ENCODE results near the gene ZNF552. TPM values are rescaled to one million over a fixed set of nuclear protein-coding genes. Genes with fewer than 3 reads are reported as not detected.
"Not testable (repeated sequence)": the region's sequence is repeated elsewhere in the genome, so short reads cannot be mapped to it uniquely, and the experiment has no call there.

The ZNF552 gene
- total RNA-seq, 1 experiment from 2014 or later: 17.7 TPM

- not testable (repeated sequence) for H3K27me3 ChIP-seq (ENCODE audit: low read length); H3K4me2 ChIP-seq (ENCODE audit: low read depth, low read length, poor library complexity, severe bottlenecking); H3K9me2 ChIP-seq (replicated peaks; ENCODE audit: insufficient read depth, low read length); H3K9ac ChIP-seq (ENCODE audit: low read length); H4K20me1 ChIP-seq (ENCODE audit: insufficient read depth, low read depth, low read length); H2AFZ ChIP-seq (ENCODE audit: low read length); H3K4me3 ChIP-seq (ENCODE audit: low read length); H3K9me3 ChIP-seq (ENCODE audit: low read length); DNase-seq
- peaks cover 65% of the 10 kb centered on the region for H3K36me3 ChIP-seq (ENCODE audit: insufficient read depth, low read length)
- peaks cover 47% of the 10 kb centered on the region for H3K4me1 ChIP-seq (ENCODE audit: low read length)
- peaks cover 96% of the 10 kb centered on the region for H3K79me2 ChIP-seq (ENCODE audit: low read length)
- H3K27ac ChIP-seq (ENCODE audit: low read length): peak overlapping the region; percentile 45; the same call in 1 of the 2 replicates
Observed at GRCh38 chr19:57823155-57823554, 8.4 kb upstream of the ZNF552 start.

- H3K79me2 ChIP-seq (ENCODE audit: low read length): peaks cover 84% of the 10 kb centered on the region
- H3K4me1 ChIP-seq (ENCODE audit: low read length): peaks cover 48% of the 10 kb centered on the region
- H3K4me2 ChIP-seq (ENCODE audit: low read depth, low read length, poor library complexity, severe bottlenecking); H2AFZ ChIP-seq (ENCODE audit: low read length); H3K9me3 ChIP-seq (ENCODE audit: low read length); H3K27ac ChIP-seq (ENCODE audit: low read length); H3K9ac ChIP-seq (ENCODE audit: low read length); H3K9me2 ChIP-seq (replicated peaks; ENCODE audit: insufficient read depth, low read length); DNase-seq; H3K4me3 ChIP-seq (ENCODE audit: low read length); H4K20me1 ChIP-seq (ENCODE audit: insufficient read depth, low read depth, low read length); H3K27me3 ChIP-seq (ENCODE audit: low read length): not testable (repeated sequence)
- peaks cover 58% of the 10 kb centered on the region for H3K36me3 ChIP-seq (ENCODE audit: insufficient read depth, low read length)
Observed at GRCh38 chr19:57821501-57821900, 6.8 kb upstream of the ZNF552 start.

DNA sequence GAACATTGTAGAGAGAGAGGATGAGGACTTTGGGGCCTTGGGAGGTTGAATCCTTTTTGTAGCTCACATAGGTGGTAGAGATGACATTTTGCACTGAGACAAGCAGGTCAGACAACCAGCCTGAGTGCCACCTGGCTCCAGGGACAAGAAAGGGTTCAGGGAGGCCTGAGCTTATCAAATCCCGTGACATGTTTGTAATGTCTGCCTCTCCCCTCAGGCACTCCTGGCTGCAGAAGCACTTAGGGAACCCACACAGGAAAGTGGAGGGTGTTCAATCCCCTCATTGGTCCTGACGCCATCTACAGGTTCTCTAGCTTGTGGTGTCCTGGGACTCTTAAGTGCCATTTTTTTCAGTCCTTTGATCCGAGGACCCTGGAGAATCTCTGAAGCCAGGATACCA, 6.4 kb upstream of the ZNF552 start:
- Histone ChIP-seq H3K36me3 (ENCODE audit: insufficient read depth, low read length) (peaks cover 54% of the 10 kb centered on the region), H3K9ac (ENCODE audit: low read length) (peak overlapping the region; percentile 92), H3K79me2 (ENCODE audit: low read length) (peaks cover 80% of the 10 kb centered on the region), H3K4me3 (ENCODE audit: low read length) (peak overlapping the region; percentile 75; the same call in 1 of the 2 replicates), H3K4me2 (ENCODE audit: low read depth, low read length, poor library complexity, severe bottlenecking) (peak overlapping the region; percentile 70), H3K4me1 (ENCODE audit: low read length) (peaks cover 48% of the 10 kb centered on the region)
- not testable (repeated sequence) for H3K9me3 ChIP-seq (ENCODE audit: low read length); H3K27me3 ChIP-seq (ENCODE audit: low read length); H3K27ac ChIP-seq (ENCODE audit: low read length); DNase-seq; H2AFZ ChIP-seq (ENCODE audit: low read length); H3K9me2 ChIP-seq (replicated peaks; ENCODE audit: insufficient read depth, low read length); H4K20me1 ChIP-seq (ENCODE audit: insufficient read depth, low read depth, low read length)

DNA sequence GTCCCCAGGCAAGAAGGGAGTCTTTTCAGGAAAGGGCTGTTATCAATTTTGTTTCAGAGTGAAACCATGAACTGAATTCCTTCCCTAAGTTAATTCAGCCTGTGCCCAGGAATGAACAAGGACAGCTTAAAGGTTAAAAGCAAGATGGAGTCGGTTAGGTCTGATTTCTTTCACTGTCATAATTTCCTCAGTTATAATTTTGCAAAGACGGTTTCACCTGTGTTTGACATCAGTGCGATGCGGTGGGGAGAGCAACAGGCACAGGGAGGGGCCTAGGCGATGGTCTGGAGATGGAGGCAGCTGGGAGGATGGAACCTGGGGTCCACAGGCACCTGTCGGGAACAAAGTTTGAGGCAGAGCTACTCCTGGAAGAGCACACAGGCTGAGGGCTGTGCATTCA, 5.9 kb upstream of the ZNF552 start:
- Histone ChIP-seq H3K4me3 (ENCODE audit: low read length) (peak overlapping the region; percentile 75), H3K4me2 (ENCODE audit: low read depth, low read length, poor library complexity, severe bottlenecking) (peak overlapping the region; percentile 70), H3K27ac (ENCODE audit: low read length) (peak overlapping the region; percentile 46; the same call in 1 of the 2 replicates), H3K9ac (ENCODE audit: low read length) (peak overlapping the region; percentile 92), H3K36me3 (ENCODE audit: insufficient read depth, low read length) (peaks cover 49% of the 10 kb centered on the region), H3K9me3 (ENCODE audit: low read length) (no peaks in the 10 kb centered on the region), H3K79me2 (ENCODE audit: low read length) (peaks cover 75% of the 10 kb centered on the region), H3K9me2 (replicated peaks; ENCODE audit: insufficient read depth, low read length) (no peaks in the 10 kb centered on the region), H3K4me1 (ENCODE audit: low read length) (peaks cover 48% of the 10 kb centered on the region), H4K20me1 (ENCODE audit: insufficient read depth, low read depth, low read length) (no peaks in the 10 kb centered on the region), H2AFZ (ENCODE audit: low read length) (no peak overlapping the region), H3K27me3 (ENCODE audit: low read length) (no peaks in the 10 kb centered on the region)
- DNase-seq: no peak

GRCh38 chr19:57819475-57820148, 4.9 kb upstream of the ZNF552 start:
- H3K4me3 ChIP-seq (ENCODE audit: low read length): peak overlapping the region; percentile 75
- H3K9me2 ChIP-seq (replicated peaks; ENCODE audit: insufficient read depth, low read length): no peaks in the 10 kb centered on the region
- peak overlapping the region; percentile 70 for H3K4me2 ChIP-seq (ENCODE audit: low read depth, low read length, poor library complexity, severe bottlenecking)
- peak overlapping the region; percentile 46; the same call in 1 of the 2 replicates for H3K27ac ChIP-seq (ENCODE audit: low read length)
- peak; percentile 98 for DNase-seq
- peaks cover 66% of the 10 kb centered on the region for H3K79me2 ChIP-seq (ENCODE audit: low read length)
- H3K4me1 ChIP-seq (ENCODE audit: low read length): peaks cover 49% of the 10 kb centered on the region
- H3K36me3 ChIP-seq (ENCODE audit: insufficient read depth, low read length): peaks cover 39% of the 10 kb centered on the region
- peak overlapping the region; percentile 92 for H3K9ac ChIP-seq (ENCODE audit: low read length)
- no peak overlapping the region; the same call in 1 of the 2 replicates for H2AFZ ChIP-seq (ENCODE audit: low read length)
- H4K20me1 ChIP-seq (ENCODE audit: insufficient read depth, low read depth, low read length): no peaks in the 10 kb centered on the region
- no peaks in the 10 kb centered on the region for H3K9me3 ChIP-seq (ENCODE audit: low read length)
- H3K27me3 ChIP-seq (ENCODE audit: low read length): no peaks in the 10 kb centered on the region

DNA sequence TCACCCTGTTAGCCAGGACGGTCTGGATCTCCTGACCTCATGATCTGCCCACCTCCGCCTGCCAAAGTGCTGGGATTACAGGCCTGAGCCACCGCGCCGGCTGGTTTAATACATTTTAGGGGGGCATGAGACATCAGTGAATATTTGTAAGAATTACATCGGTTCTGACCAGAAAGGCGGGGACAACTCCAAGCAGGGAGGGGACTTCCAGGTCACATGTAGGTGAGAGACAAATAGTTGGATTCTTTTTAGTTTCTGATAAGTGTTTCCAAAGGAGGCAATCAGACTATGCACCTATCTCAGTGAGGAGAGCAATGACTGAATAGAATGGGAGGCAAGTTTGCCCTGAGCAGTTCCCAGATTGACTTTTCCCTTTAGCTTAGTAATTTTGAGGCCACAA, 3.7 kb upstream of the ZNF552 start:
- peaks cover 27% of the 10 kb centered on the region for H3K36me3 ChIP-seq (ENCODE audit: insufficient read depth, low read length)
- H3K4me1 ChIP-seq (ENCODE audit: low read length): peaks cover 43% of the 10 kb centered on the region
- no peak overlapping the region for H2AFZ ChIP-seq (ENCODE audit: low read length)
- H3K27me3 ChIP-seq (ENCODE audit: low read length): no peaks in the 10 kb centered on the region
- no peak for DNase-seq
- H3K27ac ChIP-seq (ENCODE audit: low read length): no peak overlapping the region
- H3K9ac ChIP-seq (ENCODE audit: low read length): peak overlapping the region; percentile 92
- peak overlapping the region; percentile 70 for H3K4me2 ChIP-seq (ENCODE audit: low read depth, low read length, poor library complexity, severe bottlenecking)
- no peaks in the 10 kb centered on the region for H3K9me2 ChIP-seq (replicated peaks; ENCODE audit: insufficient read depth, low read length)
- no peaks in the 10 kb centered on the region for H4K20me1 ChIP-seq (ENCODE audit: insufficient read depth, low read depth, low read length)
- peak overlapping the region; percentile 75 for H3K4me3 ChIP-seq (ENCODE audit: low read length)
- H3K9me3 ChIP-seq (ENCODE audit: low read length): no peaks in the 10 kb centered on the region
- H3K79me2 ChIP-seq (ENCODE audit: low read length): peaks cover 66% of the 10 kb centered on the region

- DNase-seq: no peak
- H3K4me3 ChIP-seq (ENCODE audit: low read length): no peak overlapping the region
- peaks cover 23% of the 10 kb centered on the region for H3K36me3 ChIP-seq (ENCODE audit: insufficient read depth, low read length)
- H3K27ac ChIP-seq (ENCODE audit: low read length): no peak overlapping the region
- no peaks in the 10 kb centered on the region for H3K27me3 ChIP-seq (ENCODE audit: low read length)
- no peaks in the 10 kb centered on the region for H3K9me3 ChIP-seq (ENCODE audit: low read length)
- H2AFZ ChIP-seq (ENCODE audit: low read length): no peak overlapping the region
- H3K4me1 ChIP-seq (ENCODE audit: low read length): peaks cover 43% of the 10 kb centered on the region
- peaks cover 66% of the 10 kb centered on the region for H3K79me2 ChIP-seq (ENCODE audit: low read length)
- no peaks in the 10 kb centered on the region for H4K20me1 ChIP-seq (ENCODE audit: insufficient read depth, low read depth, low read length)
- H3K9me2 ChIP-seq (replicated peaks; ENCODE audit: insufficient read depth, low read length): no peaks in the 10 kb centered on the region
- peak overlapping the region; percentile 70 for H3K4me2 ChIP-seq (ENCODE audit: low read depth, low read length, poor library complexity, severe bottlenecking)
- no peak overlapping the region for H3K9ac ChIP-seq (ENCODE audit: low read length)
Observed at GRCh38 chr19:57817976-57818375, 3.3 kb upstream of the ZNF552 start.

DNA sequence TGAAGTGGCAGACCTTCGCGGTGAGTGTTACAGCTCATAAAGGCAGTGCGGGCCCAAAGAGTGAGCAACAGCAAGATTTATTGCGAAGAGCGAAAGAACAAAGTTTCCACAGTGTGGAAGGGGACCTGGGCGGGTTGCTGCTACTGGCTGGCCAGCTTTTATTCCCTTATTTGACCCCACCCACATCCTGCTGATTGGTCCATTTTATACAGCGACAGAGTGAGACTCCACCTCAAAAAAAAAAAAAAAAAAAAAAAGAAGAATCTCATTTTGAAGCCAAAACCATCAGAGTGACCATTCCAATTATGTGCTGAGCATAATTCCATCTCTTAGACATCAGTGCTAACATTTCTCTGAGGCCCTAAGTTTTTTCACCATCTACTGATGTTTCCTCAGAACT, 1.9 kb upstream of the ZNF552 start:
- no peak overlapping the region for H3K27ac ChIP-seq (ENCODE audit: low read length)
- DNase-seq: no peak
- no peaks in the 10 kb centered on the region for H3K9me2 ChIP-seq (replicated peaks; ENCODE audit: insufficient read depth, low read length)
- peaks cover 13% of the 10 kb centered on the region for H3K36me3 ChIP-seq (ENCODE audit: insufficient read depth, low read length)
- H3K4me2 ChIP-seq (ENCODE audit: low read depth, low read length, poor library complexity, severe bottlenecking): no peak overlapping the region
- H3K79me2 ChIP-seq (ENCODE audit: low read length): peaks cover 65% of the 10 kb centered on the region
- H3K4me1 ChIP-seq (ENCODE audit: low read length): peaks cover 46% of the 10 kb centered on the region
- no peak overlapping the region for H3K9ac ChIP-seq (ENCODE audit: low read length)
- H2AFZ ChIP-seq (ENCODE audit: low read length): no peak overlapping the region
- H3K4me3 ChIP-seq (ENCODE audit: low read length): no peak overlapping the region
- no peaks in the 10 kb centered on the region for H3K9me3 ChIP-seq (ENCODE audit: low read length)
- H4K20me1 ChIP-seq (ENCODE audit: insufficient read depth, low read depth, low read length): no peaks in the 10 kb centered on the region
- H3K27me3 ChIP-seq (ENCODE audit: low read length): no peaks in the 10 kb centered on the region
